ENCODE results near the gene TRPC4AP. TPM values are rescaled to one million over a fixed set of nuclear protein-coding genes. Genes with fewer than 3 reads are reported as not detected.

The TRPC4AP gene
- total and polyA plus RNA-seq, 2 of the 8 experiments (the other 6 are each of a cell fraction or from before 2014, with no cell fraction given) = 73.1 to 74.8 TPM

- no peak for TF ChIP-seq SAP30 (IDR thresholded peaks at IDR 0.05; ENCODE audit: insufficient read depth, insufficient replicate concordance, low read length)
- TF ChIP-seq SIRT6 (IDR thresholded peaks at IDR 0.05; ENCODE audit: low read length) = no peak
- no peak for TF ChIP-seq BRCA1 (IDR thresholded peaks at IDR 0.05; ENCODE audit: low read depth, low read length)
- TF ChIP-seq NRF1 (IDR thresholded peaks at IDR 0.05; ENCODE audit: low read depth, low read length) = no peak
- no peak for TF ChIP-seq SUZ12 (IDR thresholded peaks at IDR 0.05; ENCODE audit: low read length)
Observed at GRCh38 chr20:35134880-35135279, 42.3 kb upstream of the TRPC4AP start (continued).

Data from H1 (cell line).